AG09319 (cell line): Measurements from ENCODE around the gene TXN2.

Source experiments
- DNase-seq: peaks from one replicate; pipeline ENCODE4 v3.0.0-alpha.2; 2010; ENCODE audit warnings: low read depth; ENCODE audit errors: extremely low read depth
- CTCF ChIP-seq: IDR thresholded peaks from 2 replicates; pipeline ENCODE4 v1.5.1; 2011; ENCODE audit warnings: low read depth, mild to moderate bottlenecking, inconsistent platforms, low read length, moderate library complexity

Gene TXN2

GRCh38 chr22:36505998-36506635, 24.7 kb upstream of the TXN2 start:
- TF ChIP-seq CTCF: no peak
- no peak for DNase-seq

- DNase-seq: no peak
- TF ChIP-seq CTCF: no peak
Measured at GRCh38 chr22:36497910-36498665, 16.6 kb upstream of the TXN2 start.

- DNase-seq: no peak
- no peak for TF ChIP-seq CTCF
Measured at GRCh38 chr22:36493690-36494110, 12.3 kb upstream of the TXN2 start.

GRCh38 chr22:36492109-36492508, 10.7 kb upstream of the TXN2 start:
- DNase-seq: no peak
- TF ChIP-seq CTCF: no peak

GRCh38 chr22:36491155-36491554, 9.7 kb upstream of the TXN2 start:
- TF ChIP-seq CTCF: no peak
- DNase-seq: no peak

GRCh38 chr22:36486619-36487384, 5.4 kb upstream of the TXN2 start:
- TF ChIP-seq CTCF: peak; percentile 63
- no peak for DNase-seq

GRCh38 chr22:36480941-36481392, 473 bp downstream of the TXN2 start:
- TF ChIP-seq CTCF: no peak
- no peak for DNase-seq
